DOHH2 (cell line): ENCODE data around the gene CCNH.

ENCODE experiments used
- EZH2phosphoT487 ChIP-seq: fragments of 200-600 bp; sonication (generic); IDR thresholded peaks from 2 replicates; pipeline ENCODE4 v1.6.1; 2017; ENCODE audit warnings: borderline replicate concordance, mild to moderate bottlenecking, antibody characterized with exemption, low read length, moderate library complexity, mixed read lengths
- TF ChIP-seq, protein P1 (sequence below): fragments of 200-600 bp; sonication (generic); IDR thresholded peaks from one replicate; pipeline ENCODE4 v1.5.1; 2014; ENCODE audit warnings: antibody characterized with exemption, mild to moderate bottlenecking, low read depth, low read length; ENCODE audit not compliant: poor library complexity, severe bottlenecking

DNA sequence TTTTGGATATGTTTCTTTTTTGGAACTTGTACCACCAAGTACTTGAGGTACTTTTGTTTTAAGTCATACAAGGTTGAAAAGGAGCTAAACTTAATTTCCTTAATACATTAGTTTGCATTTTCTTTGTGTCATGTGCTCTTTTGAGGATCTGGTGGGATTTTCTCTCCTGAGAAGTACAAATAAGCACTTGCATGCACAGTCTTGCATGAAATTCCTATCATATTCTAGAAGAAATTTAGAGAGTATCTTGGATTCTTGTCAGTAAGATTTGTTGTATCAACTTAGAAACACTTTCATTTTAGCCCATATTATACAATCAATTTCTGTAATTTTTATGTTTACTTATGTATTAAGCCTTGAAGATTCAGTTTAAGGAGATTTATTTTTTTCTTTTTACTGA lies 64.9 kb downstream of the CCNH start:
- TF ChIP-seq, protein P1, sequence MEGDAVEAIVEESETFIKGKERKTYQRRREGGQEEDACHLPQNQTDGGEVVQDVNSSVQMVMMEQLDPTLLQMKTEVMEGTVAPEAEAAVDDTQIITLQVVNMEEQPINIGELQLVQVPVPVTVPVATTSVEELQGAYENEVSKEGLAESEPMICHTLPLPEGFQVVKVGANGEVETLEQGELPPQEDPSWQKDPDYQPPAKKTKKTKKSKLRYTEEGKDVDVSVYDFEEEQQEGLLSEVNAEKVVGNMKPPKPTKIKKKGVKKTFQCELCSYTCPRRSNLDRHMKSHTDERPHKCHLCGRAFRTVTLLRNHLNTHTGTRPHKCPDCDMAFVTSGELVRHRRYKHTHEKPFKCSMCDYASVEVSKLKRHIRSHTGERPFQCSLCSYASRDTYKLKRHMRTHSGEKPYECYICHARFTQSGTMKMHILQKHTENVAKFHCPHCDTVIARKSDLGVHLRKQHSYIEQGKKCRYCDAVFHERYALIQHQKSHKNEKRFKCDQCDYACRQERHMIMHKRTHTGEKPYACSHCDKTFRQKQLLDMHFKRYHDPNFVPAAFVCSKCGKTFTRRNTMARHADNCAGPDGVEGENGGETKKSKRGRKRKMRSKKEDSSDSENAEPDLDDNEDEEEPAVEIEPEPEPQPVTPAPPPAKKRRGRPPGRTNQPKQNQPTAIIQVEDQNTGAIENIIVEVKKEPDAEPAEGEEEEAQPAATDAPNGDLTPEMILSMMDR: no peak
- TF ChIP-seq EZH2phosphoT487: no peak
